Mucosa of descending colon (tissue), 3 donors: ENCODE data around the gene TNFAIP1. TPM values are rescaled to one million over a fixed set of nuclear protein-coding genes. Genes with fewer than 3 reads are reported as not detected.

Experiments used
- ATAC-seq: fragments of 200-7000 bp; cut with Tn5 transposase; one replicate; pipeline ENCODE4 v1.9.1; 2020; ENCODE audit warnings: mild to moderate bottlenecking, moderate library complexity
- DNase-seq, 3 donors: peaks; one replicate each; pipeline ENCODE4 v3.0.0-alpha.2; 2020
- H3K36me3 ChIP-seq: fragments of 200-600 bp; one replicate; pipeline ENCODE4 v1.8.0; 2021; ENCODE audit warnings: low read depth, mild to moderate bottlenecking
- H3K4me1 ChIP-seq: fragments of 200-600 bp; one replicate; pipeline ENCODE4 v1.8.0; 2021; ENCODE audit warnings: low read depth, mild to moderate bottlenecking
- H3K4me3 ChIP-seq: fragments of 200-600 bp; one replicate; pipeline ENCODE4 v1.8.0; 2021; ENCODE audit warnings: mild to moderate bottlenecking
- H3K9me3 ChIP-seq: fragments of 200-600 bp; one replicate; pipeline ENCODE4 v1.8.0; 2021; ENCODE audit warnings: mild to moderate bottlenecking
- CTCF ChIP-seq: fragments of 200-600 bp; IDR thresholded peaks from one replicate; pipeline ENCODE4 v1.8.0; 2022; ENCODE audit warnings: antibody characterized with exemption, mild to moderate bottlenecking
- intact Hi-C, 2 donors: fragments of 100-400 bp; cut with DNase I in 1 of 2; cut with micrococcal nuclease in 1 of 2; formaldehyde crosslinking; loops; one replicate each; pipeline versions ENCODE4 v1.11.0 to v1.11.1; 2022; cut with DNase I, micrococcal nuclease
- total RNA-seq, 3 donors: library from RNA; stranded (reverse); fragmentation: NEBNext Ultra II Directional in 2 of 3; extraction: Animal tissue kit (Norgen Biotek cat#: 25700) in 2 of 3; gene quantifications; one replicate each; pipeline versions ENCODE4 v1.2.1 to v1.2.4, GENCODE V29; 2021 to 2023
- donor health status: DM: no; HTN: no; CAD: no; lungs with moderate emphysema.
- donor health status: DM: no; HTN: no; CAD: no.
- donor health status: DM: no; HTN: yes; CAD: no.

TNFAIP1 gene
- total RNA-seq, 3 donors from 2014 or later: 36.8 to 38.4 (median 36.8) TPM

DNA sequence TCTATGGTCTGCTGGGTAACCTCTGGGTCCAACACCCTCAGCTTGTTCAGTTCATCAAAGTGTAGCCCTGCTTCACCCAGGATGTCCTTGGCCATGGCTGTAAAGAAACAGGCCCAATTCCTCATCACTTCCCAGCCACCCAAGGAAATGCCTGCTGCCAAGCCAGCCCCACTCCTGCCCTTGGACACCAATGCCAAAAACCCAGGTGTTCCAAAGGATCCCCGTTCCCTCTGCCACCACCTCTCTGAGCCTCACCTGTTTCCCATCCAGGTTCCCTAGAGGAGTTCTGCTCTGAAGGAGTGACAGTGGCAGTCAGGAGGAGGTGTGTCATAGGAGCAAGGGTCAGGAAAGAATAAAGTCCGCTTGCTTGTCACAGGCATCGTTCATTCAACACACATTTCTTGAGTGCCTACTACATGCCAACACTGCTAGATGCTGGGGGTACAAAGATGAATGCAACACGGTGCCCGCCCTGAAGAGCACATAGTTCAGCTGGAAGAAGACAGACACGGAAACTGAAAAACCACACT, 3.6 kb upstream of the TNFAIP1 start:
- TF ChIP-seq CTCF: no peak
- peaks cover 4% of the 10 kb centered on the region for H3K36me3 ChIP-seq
- ATAC-seq: no peak

DNA sequence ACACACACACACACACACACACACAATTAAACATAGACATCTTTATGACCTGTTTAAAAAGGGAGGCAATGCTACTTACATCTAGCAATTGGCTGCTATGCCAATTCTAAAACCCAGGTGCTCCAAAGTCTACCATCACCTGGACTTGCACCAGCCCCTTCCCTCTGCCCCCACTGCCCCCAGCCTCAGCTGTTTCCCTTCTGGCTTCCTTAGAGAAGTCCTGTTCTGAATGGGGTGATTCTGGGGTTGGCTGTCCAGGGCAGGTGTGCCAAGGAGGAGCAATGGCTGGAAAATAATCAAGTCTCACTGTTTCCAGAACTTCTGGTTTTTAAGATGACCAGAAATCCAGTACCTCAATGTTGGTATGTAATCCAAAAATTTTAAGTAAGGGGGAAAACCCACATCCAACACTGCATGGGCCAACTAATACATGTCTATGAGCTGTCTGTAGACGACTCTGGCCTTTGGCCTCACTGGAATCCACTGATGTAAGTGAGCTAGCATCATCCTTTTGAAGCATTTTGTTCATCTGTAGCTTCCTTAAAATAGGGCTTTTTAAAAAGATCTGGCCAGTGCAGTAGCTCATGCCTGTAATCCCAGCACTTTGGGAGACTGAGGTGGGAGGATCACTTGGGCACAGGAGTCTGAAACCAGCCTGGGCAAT, 2.3 kb upstream of the TNFAIP1 start:
- H3K4me3 ChIP-seq: no peak overlapping the region
- peaks cover 23% of the 10 kb centered on the region for H3K4me1 ChIP-seq
- H3K36me3 ChIP-seq: peaks cover 4% of the 10 kb centered on the region
- no peak for DNase-seq
- TF ChIP-seq CTCF: no peak
- no peak for ATAC-seq
- H3K9me3 ChIP-seq: no peaks in the 10 kb centered on the region
- intact Hi-C loops: no loop called here

More for the DNA sequence above, 3.6 kb upstream of the TNFAIP1 start:
- Histone ChIP-seq H3K4me3 (no peak overlapping the region), H3K9me3 (no peaks in the 10 kb centered on the region), H3K4me1 (peaks cover 23% of the 10 kb centered on the region)
- intact Hi-C loops: no loop called here
- DNase-seq: no peak

GRCh38 chr17:28334171-28334570, 1.4 kb upstream of the TNFAIP1 start:
- no peak overlapping the region for H3K4me3 ChIP-seq
- TF ChIP-seq CTCF: no peak
- intact Hi-C loops: no loop called here
- ATAC-seq: no peak
- peaks cover 4% of the 10 kb centered on the region for H3K36me3 ChIP-seq
- peaks cover 23% of the 10 kb centered on the region for H3K4me1 ChIP-seq
- no peaks in the 10 kb centered on the region for H3K9me3 ChIP-seq
- DNase-seq: no peak

- DNase-seq (peak in 1 of 3 donors; percentile 34), ATAC-seq (peak; percentile 3)
- intact Hi-C loops: no loop called here
- TF ChIP-seq CTCF: no peak
- H3K4me3 ChIP-seq: peak overlapping the region; percentile 84
- H3K9me3 ChIP-seq: no peaks in the 10 kb centered on the region
- H3K36me3 ChIP-seq: peaks cover 4% of the 10 kb centered on the region
- peaks cover 23% of the 10 kb centered on the region for H3K4me1 ChIP-seq
Measured at GRCh38 chr17:28334666-28335200, 828 bp upstream of the TNFAIP1 start.

DNA sequence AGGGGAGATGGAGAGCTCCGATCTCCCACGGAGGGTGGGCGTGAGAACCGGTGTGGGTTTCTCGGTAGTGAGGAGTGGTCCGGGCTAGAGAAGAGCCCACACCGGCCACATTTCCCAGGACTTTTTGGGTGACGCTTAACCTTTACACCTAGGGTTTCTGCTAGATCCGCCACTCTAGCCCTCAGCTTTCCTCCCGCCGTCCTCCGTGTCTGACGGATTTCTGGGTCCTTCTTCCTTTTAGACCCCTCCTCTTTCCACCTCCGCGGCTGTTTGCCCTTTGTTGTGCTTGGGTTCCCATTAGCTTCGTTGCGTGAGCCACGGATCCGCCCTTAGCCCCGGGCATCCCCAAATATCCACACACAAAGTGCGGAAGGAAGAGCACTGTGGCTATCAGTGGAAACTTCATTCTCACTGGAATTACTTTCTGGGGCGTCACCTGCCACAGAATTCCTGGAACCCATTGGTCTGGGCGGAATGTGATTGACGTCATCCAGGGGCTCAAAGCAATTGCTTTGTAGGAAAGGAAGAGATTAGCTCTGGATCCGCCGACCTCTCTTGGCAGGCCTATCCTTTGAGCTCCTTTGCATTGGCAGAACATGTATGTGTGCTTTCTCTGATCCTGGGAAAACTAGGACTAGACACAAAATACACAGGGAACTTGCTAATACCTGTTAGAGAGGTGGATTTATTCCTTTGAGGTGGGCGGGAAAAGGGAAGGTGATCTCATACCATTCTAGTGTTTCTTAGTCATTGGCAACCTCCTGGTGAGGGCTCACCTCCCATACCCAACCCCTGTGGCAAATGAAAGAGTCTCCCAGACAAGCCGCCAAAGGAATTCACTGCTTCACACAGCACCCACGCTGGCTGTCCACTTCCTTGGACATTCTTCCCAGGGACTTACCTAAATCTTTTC, 654 bp downstream of the TNFAIP1 start:
- intact Hi-C loops: no loop called here

More for the DNA sequence above, 654 bp downstream of the TNFAIP1 start:
- no peak for TF ChIP-seq CTCF
- Histone ChIP-seq H3K4me3 (peak overlapping the region; percentile 84), H3K4me1 (peaks cover 23% of the 10 kb centered on the region), H3K36me3 (peaks cover 4% of the 10 kb centered on the region), H3K9me3 (no peaks in the 10 kb centered on the region)
- DNase-seq (peak; percentile 53 to 66 (median 53)), ATAC-seq (peak; percentile 31)
